ENCODE data around the gene PCSK6.

DNA sequence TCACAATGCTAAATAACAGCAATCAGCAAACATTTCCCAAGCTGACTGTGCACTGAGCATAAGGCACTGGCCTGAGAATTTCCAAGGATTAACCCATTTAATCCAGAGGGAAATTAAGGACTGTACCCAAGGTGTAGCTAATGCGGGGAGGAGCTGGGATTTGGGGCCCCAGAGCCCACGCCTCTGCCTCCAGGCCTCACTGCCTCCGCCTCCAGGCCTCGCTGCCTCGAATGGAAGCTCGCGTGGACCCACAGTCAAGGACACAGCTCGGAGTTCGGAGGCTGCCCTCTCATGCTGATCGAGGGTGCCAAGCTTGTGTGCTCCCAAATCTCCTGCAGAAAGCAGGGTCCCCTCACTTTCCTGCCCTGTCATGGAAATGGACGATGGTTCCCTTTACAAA is 118.0 kb downstream of the PCSK6 start:
- TF ChIP-seq CTCF (IDR thresholded peaks at IDR 0.05) (no peak), POLR2A (IDR thresholded peaks at IDR 0.05) (no peak)
